HEK293 (cell line): Measurements from ENCODE around the gene TMEM130.
A peak's percentile ranks its signal among the peaks of the same experiment; 100 is the strongest.

Experiments
- ATF2 ChIP-seq: fragments of 450-650 bp; formaldehyde crosslinking; IDR thresholded peaks from 2 replicates; pipeline ENCODE4 v1.5.1; 2016; ENCODE audit warnings: missing biosample characterization, missing genetic modification characterization, low read depth
- GFI1B ChIP-seq: fragments of 450-650 bp; formaldehyde crosslinking; IDR thresholded peaks from 2 replicates; pipeline ENCODE4 v1.5.1; 2016; ENCODE audit warnings: missing biosample characterization, missing genetic modification characterization
- HOXD13 ChIP-seq: sonication (generic); formaldehyde crosslinking; IDR thresholded peaks from 2 replicates; pipeline ENCODE4 v1.8.0; 2022; ENCODE audit warnings: missing genetic modification reagents, borderline replicate concordance
- OSR2 ChIP-seq: fragments of 450-650 bp; formaldehyde crosslinking; IDR thresholded peaks from 2 replicates; pipeline ENCODE4 v1.5.1; 2016; ENCODE audit warnings: missing biosample characterization, missing genetic modification characterization
- OVOL3 ChIP-seq: fragments of 450-650 bp; formaldehyde crosslinking; IDR thresholded peaks from 2 replicates; pipeline ENCODE4 v1.5.1; 2016; ENCODE audit warnings: missing biosample characterization, missing genetic modification characterization
- SP3 ChIP-seq: fragments of 450-650 bp; formaldehyde crosslinking; IDR thresholded peaks from 2 replicates; pipeline ENCODE4 v1.5.1; 2016; ENCODE audit warnings: missing biosample characterization, missing genetic modification characterization
- ZBTB44 ChIP-seq: fragments of 450-650 bp; IDR thresholded peaks from 2 replicates; pipeline ENCODE4 v1.5.1; 2018; ENCODE audit warnings: missing biosample characterization, mild to moderate bottlenecking, missing genetic modification characterization
- ZBTB48 ChIP-seq: fragments of 450-650 bp; formaldehyde crosslinking; IDR thresholded peaks from 2 replicates; pipeline ENCODE4 v1.5.1; 2016; ENCODE audit warnings: missing biosample characterization, missing genetic modification characterization
- ZBTB7A ChIP-seq: fragments of 450-650 bp; formaldehyde crosslinking; IDR thresholded peaks from 2 replicates; pipeline ENCODE4 v1.5.1; 2016; ENCODE audit warnings: low read depth, missing biosample characterization, missing genetic modification characterization
- ZFHX2 ChIP-seq: fragments of 450-650 bp; formaldehyde crosslinking; conservative IDR thresholded peaks from 2 replicates; pipeline ENCODE4 v1.5.1; 2016; ENCODE audit warnings: missing biosample characterization, missing genetic modification characterization
- ZFP3 ChIP-seq: fragments of 450-650 bp; formaldehyde crosslinking; IDR thresholded peaks from 2 replicates; pipeline ENCODE4 v1.5.1; 2016; ENCODE audit warnings: low read depth, missing biosample characterization, missing genetic modification characterization
- ZNF146 ChIP-seq: fragments of 450-650 bp; formaldehyde crosslinking; IDR thresholded peaks from 2 replicates; pipeline ENCODE4 v1.5.1; 2016; ENCODE audit warnings: missing biosample characterization, missing genetic modification characterization
- ZNF19 ChIP-seq: fragments of 450-650 bp; formaldehyde crosslinking; IDR thresholded peaks from 2 replicates; pipeline ENCODE4; 2016; ENCODE audit warnings: missing biosample characterization, missing genetic modification characterization, low read depth
- ZNF221 ChIP-seq: fragments of 450-650 bp; formaldehyde crosslinking; IDR thresholded peaks from 2 replicates; pipeline ENCODE4 v1.5.1; 2017; ENCODE audit warnings: missing biosample characterization, missing genetic modification characterization, borderline replicate concordance
- ZNF23 ChIP-seq: fragments of 450-650 bp; formaldehyde crosslinking; IDR thresholded peaks from 2 replicates; pipeline ENCODE4 v1.5.1; 2016; ENCODE audit warnings: missing biosample characterization, missing genetic modification characterization, borderline replicate concordance
- ZNF24 ChIP-seq: fragments of 450-650 bp; formaldehyde crosslinking; IDR thresholded peaks from 2 replicates; pipeline ENCODE4 v1.5.1; 2016; ENCODE audit warnings: missing biosample characterization, missing genetic modification characterization
- ZNF341 ChIP-seq: fragments of 450-650 bp; formaldehyde crosslinking; IDR thresholded peaks from 2 replicates; pipeline ENCODE4; 2016; ENCODE audit warnings: low read depth, missing biosample characterization, missing genetic modification characterization
- ZNF366 ChIP-seq: fragments of 450-650 bp; formaldehyde crosslinking; conservative IDR thresholded peaks from 2 replicates; pipeline ENCODE4 v1.5.1; 2016; ENCODE audit warnings: missing biosample characterization, missing genetic modification characterization
- ZNF37A ChIP-seq: fragments of 450-650 bp; IDR thresholded peaks from 2 replicates; pipeline ENCODE4 v1.5.1; 2018; ENCODE audit warnings: missing biosample characterization, missing genetic modification characterization
- ZNF398 ChIP-seq: fragments of 450-650 bp; formaldehyde crosslinking; IDR thresholded peaks from 2 replicates; pipeline ENCODE4 v1.5.1; 2017; ENCODE audit warnings: missing biosample characterization, missing genetic modification characterization
- ZNF426 ChIP-seq: fragments of 450-650 bp; formaldehyde crosslinking; IDR thresholded peaks from 2 replicates; pipeline ENCODE4 v1.5.1; 2017; ENCODE audit warnings: missing biosample characterization, missing genetic modification characterization, mild to moderate bottlenecking, inconsistent platforms, moderate library complexity
- ZNF433 ChIP-seq: fragments of 450-650 bp; formaldehyde crosslinking; IDR thresholded peaks from 2 replicates; pipeline ENCODE4 v1.5.1; 2016; ENCODE audit warnings: missing biosample characterization, missing genetic modification characterization, low read depth
- ZNF449 ChIP-seq: fragments of 450-650 bp; formaldehyde crosslinking; IDR thresholded peaks from 2 replicates; pipeline ENCODE4 v1.5.1; 2017; ENCODE audit warnings: missing biosample characterization, mild to moderate bottlenecking, missing genetic modification characterization, moderate library complexity
- ZNF510 ChIP-seq: fragments of 450-650 bp; formaldehyde crosslinking; IDR thresholded peaks from 2 replicates; pipeline ENCODE4 v1.5.1; 2018; ENCODE audit warnings: mild to moderate bottlenecking, missing genetic modification characterization, missing biosample characterization; ENCODE audit not compliant: insufficient replicate concordance
- ZNF513 ChIP-seq: fragments of 450-650 bp; IDR thresholded peaks from 2 replicates; pipeline ENCODE4 v1.5.1; 2018; ENCODE audit warnings: missing biosample characterization, missing genetic modification characterization
- ZNF529 ChIP-seq: fragments of 450-650 bp; formaldehyde crosslinking; IDR thresholded peaks from 2 replicates; pipeline ENCODE4 v1.5.1; 2017; ENCODE audit warnings: missing genetic modification characterization, missing biosample characterization; ENCODE audit not compliant: insufficient replicate concordance
- ZNF555 ChIP-seq: fragments of 450-650 bp; formaldehyde crosslinking; conservative IDR thresholded peaks from 2 replicates; pipeline ENCODE4 v1.5.1; 2017; ENCODE audit warnings: missing biosample characterization, mild to moderate bottlenecking, missing genetic modification characterization, inconsistent platforms
- ZNF658 ChIP-seq: fragments of 450-650 bp; formaldehyde crosslinking; IDR thresholded peaks from 2 replicates; pipeline ENCODE4; 2016; ENCODE audit warnings: missing biosample characterization, missing genetic modification characterization
- ZNF777 ChIP-seq: fragments of 450-650 bp; formaldehyde crosslinking; IDR thresholded peaks from 2 replicates; pipeline ENCODE4 v1.5.1; 2017; ENCODE audit warnings: missing biosample characterization, missing genetic modification characterization, borderline replicate concordance
- ZNF792 ChIP-seq: fragments of 450-650 bp; formaldehyde crosslinking; IDR thresholded peaks from 2 replicates; pipeline ENCODE4 v1.5.1; 2016; ENCODE audit warnings: missing biosample characterization, missing genetic modification characterization
- ZSCAN23 ChIP-seq: fragments of 450-650 bp; formaldehyde crosslinking; IDR thresholded peaks from 2 replicates; pipeline ENCODE4 v1.5.1; 2016; ENCODE audit warnings: missing biosample characterization, missing genetic modification characterization
- ZSCAN4 ChIP-seq: fragments of 450-650 bp; formaldehyde crosslinking; IDR thresholded peaks from 2 replicates; pipeline ENCODE4 v1.5.1; 2017; ENCODE audit warnings: missing biosample characterization, missing genetic modification characterization

TMEM130 gene

GRCh38 chr7:98802088-98802780 lies 67.6 kb downstream of the TMEM130 start (continued):
- TF ChIP-seq HOXD13, result no peak
- no peak for TF ChIP-seq ZNF513 (tag by site-specific recombination)
- no peak for TF ChIP-seq ZBTB44 (tag by site-specific recombination)
- no peak for TF ChIP-seq ZNF555 (tag by site-specific recombination)
- no peak for TF ChIP-seq ZNF529 (tag by site-specific recombination)
- 0 out of 2 replicates have a peak, but pooled peaks have one; percentile 24 for TF ChIP-seq ATF2 (tag by site-specific recombination)
- no peak for TF ChIP-seq ZNF777
- TF ChIP-seq GFI1B (tag by site-specific recombination), result no peak
- TF ChIP-seq ZBTB7A (tag by site-specific recombination), result no peak
- TF ChIP-seq ZNF792 (tag by site-specific recombination), result no peak
- no peak for TF ChIP-seq ZNF221 (tag by site-specific recombination)
- TF ChIP-seq ZNF398 (tag by site-specific recombination), result peak; percentile 98
- TF ChIP-seq ZNF366 (tag by site-specific recombination), result no peak
- TF ChIP-seq ZBTB48, result peak; percentile 88
- no peak for TF ChIP-seq SP3
- TF ChIP-seq ZFP3 (tag by site-specific recombination), result no peak
- no peak for TF ChIP-seq ZSCAN4 (tag by site-specific recombination)
- TF ChIP-seq ZNF23 (tag by site-specific recombination), result no peak
- no peak for TF ChIP-seq ZNF19
- TF ChIP-seq ZFHX2 (tag by site-specific recombination), result peak; percentile 92
- peak; percentile 82 for TF ChIP-seq ZNF341 (tag by site-specific recombination)
- TF ChIP-seq ZNF24 (tag by site-specific recombination), result no peak
- TF ChIP-seq OVOL3 (tag by site-specific recombination), result no peak
- no peak for TF ChIP-seq ZSCAN23 (tag by site-specific recombination)
- TF ChIP-seq ZNF433 (tag by site-specific recombination), result no peak
- TF ChIP-seq ZNF510, result no peak
- TF ChIP-seq OSR2 (tag by site-specific recombination), result no peak
- TF ChIP-seq ZNF658, result no peak
- no peak for TF ChIP-seq ZNF426 (tag by site-specific recombination)
- no peak for TF ChIP-seq ZNF37A (tag by site-specific recombination)
- no peak for TF ChIP-seq ZNF146 (tag by site-specific recombination)
- no peak for TF ChIP-seq ZNF449
